Panc1 (cell line): ENCODE results near the gene APOBEC3A. TPM values are rescaled to one million over a fixed set of nuclear protein-coding genes. Genes with fewer than 3 reads are reported as not detected.

Source experiments
- ATAC-seq: fragments of 200-7000 bp; cut with Tn5 transposase; 2 replicates; pipeline ENCODE4 v1.9.1; 2020; ENCODE audit warnings: mild to moderate bottlenecking, moderate library complexity
- BruUV-seq: library from RNA; stranded (reverse); fragments of 400-500 nt; replicated peaks from 2 replicates; lab custom pipeline; 2021; lab: Mats Ljungman, UMichigan
- CTCF ChIA-PET: fragments of 300-600 bp; sonication (Branson Sonifier 250); formaldehyde crosslinking; loops from one replicate; lab custom pipeline; 2022; ENCODE audit warnings: antibody characterized with exemption; lab: Charles Lee
- POLR2A ChIA-PET: fragments of 300-600 bp; sonication (Branson Sonifier 250); formaldehyde crosslinking; loops from one replicate; lab custom pipeline; 2022; ENCODE audit warnings: antibody characterized with exemption; lab: Charles Lee
- DNase-seq: peaks from one replicate; pipeline ENCODE4 v3.0.0-alpha.2; 2010; ENCODE audit warnings: low read depth, low spot score
- H3K27ac ChIP-seq: 2 replicates; pipeline ENCODE4 v1.5.1; 2011; ENCODE audit warnings: mild to moderate bottlenecking, low read length, inconsistent platforms
- H3K27me3 ChIP-seq: fragments of 200-500 bp; sonication (Bioruptor generic); 2 replicates; pipeline ENCODE4 v1.6.0; 2014; ENCODE audit warnings: low read length, inconsistent platforms; ENCODE audit not compliant: control insufficient read depth, insufficient read depth
- H3K36me3 ChIP-seq: fragments of 200-500 bp; sonication (Bioruptor generic); 2 replicates; pipeline ENCODE4 v1.5.1; 2014; ENCODE audit warnings: inconsistent platforms, mild to moderate bottlenecking, low read length, moderate library complexity; ENCODE audit not compliant: control insufficient read depth, insufficient read depth
- H3K4me1 ChIP-seq: 2 replicates; pipeline ENCODE4 v1.5.1; 2011; ENCODE audit warnings: inconsistent platforms, mild to moderate bottlenecking, low read length, moderate library complexity; ENCODE audit not compliant: control insufficient read depth, insufficient read depth
- H3K4me3 ChIP-seq, 2 experiments: 2 replicates each; pipeline ENCODE4 v1.5.1; 2011 to 2012; ENCODE audit warnings: low read depth in 2 of 2, low read length in 2 of 2, mild to moderate bottlenecking in 2 of 2, inconsistent platforms in 1 of 2, moderate library complexity in 1 of 2
- H3K9me3 ChIP-seq: fragments of 200-500 bp; sonication (Bioruptor generic); 2 replicates; pipeline ENCODE4 v1.5.1; 2014; ENCODE audit warnings: low read depth, mild to moderate bottlenecking, inconsistent platforms, low read length, moderate library complexity; ENCODE audit not compliant: control insufficient read depth, insufficient read depth
- CTCF ChIP-seq: fragments of 450-650 bp; IDR thresholded peaks from 2 replicates; pipeline ENCODE4 v1.5.1; 2017; ENCODE audit warnings: mild to moderate bottlenecking
- POLR2AphosphoS5 ChIP-seq: IDR thresholded peaks from 2 replicates; pipeline ENCODE4 v1.6.1; 2012; ENCODE audit warnings: mild to moderate bottlenecking, low read depth, low read length, moderate library complexity
- SIN3A ChIP-seq: IDR thresholded peaks from 2 replicates; pipeline ENCODE4 v1.6.1; 2012; ENCODE audit warnings: low read depth, mild to moderate bottlenecking, low read length, moderate library complexity, borderline replicate concordance; ENCODE audit not compliant: insufficient read depth
- TCF7L2 ChIP-seq: IDR thresholded peaks from 2 replicates; pipeline ENCODE4 v1.6.1; 2011; ENCODE audit warnings: mild to moderate bottlenecking, low read depth, low read length, inconsistent platforms
- in situ Hi-C: cut with HindIII; loops from 2 replicates; pipeline ENCODE4 v1.10.0; 2016; ENCODE audit warnings: low sequenced_read_pairs, low pct_unique_long_range_greater_than_20kb
- intact Hi-C: fragments of 100-400 bp; cut with micrococcal nuclease; formaldehyde crosslinking; loops from one replicate; pipeline ENCODE4 v1.10.0; 2022; ENCODE audit not compliant: unreplicated experiment
- total RNA-seq: library from RNA; stranded (reverse); gene quantifications from one replicate; pipeline ENCODE4 v1.2.1, GENCODE V29; 2021; ENCODE audit not compliant: unreplicated experiment
- TF ChIP-seq, protein P1 (sequence below), 2 experiments: IDR thresholded peaks; 2 replicates each; pipeline ENCODE4 v1.6.1; 2011 to 2012; ENCODE audit warnings: low read depth in 2 of 2, control low read depth in 1 of 2, low read length in 1 of 2, mild to moderate bottlenecking in 1 of 2, moderate library complexity in 1 of 2; ENCODE audit not compliant: insufficient read depth in 1 of 2

The APOBEC3A gene
- total RNA-seq, 1 experiment from 2014 or later, result not detected

DNA sequence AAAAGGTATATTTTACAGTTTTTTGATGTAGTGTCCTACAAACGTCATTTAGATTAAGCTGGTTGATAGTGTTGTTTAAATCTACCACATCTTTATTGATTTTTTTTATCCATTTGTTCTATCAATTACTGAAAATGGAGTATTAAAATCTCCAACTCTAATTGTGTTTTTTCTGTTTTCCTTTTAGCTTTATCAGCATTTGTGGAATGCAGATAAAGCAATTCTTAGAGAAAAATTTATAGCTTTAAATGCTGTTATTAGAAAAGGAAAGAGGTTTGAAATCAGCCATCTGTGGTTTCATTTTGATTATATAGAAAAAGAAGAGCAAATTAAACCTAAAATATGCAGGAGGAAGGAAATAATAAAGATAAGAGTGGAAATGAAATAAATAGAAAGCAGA is 46.0 kb upstream of the APOBEC3A start:
- ChIA-PET CTCF (no interaction called here), POLR2A (no interaction called here)
- intact Hi-C loops, result no loop called here
- in situ Hi-C loops, result no loop called here
- no peaks in the 10 kb centered on the region for H3K4me1 ChIP-seq
- H3K36me3 ChIP-seq, result no peaks in the 10 kb centered on the region
- no peaks in the 10 kb centered on the region for H3K9me3 ChIP-seq
- H3K4me3 ChIP-seq, result no peak overlapping the region
- DNase-seq (no peak), ATAC-seq (no peak)
- no TSS peak for BruUV-seq
- H3K27ac ChIP-seq, result no peak overlapping the region
- H3K27me3 ChIP-seq, result no peaks in the 10 kb centered on the region
- TF ChIP-seq, protein P1, sequence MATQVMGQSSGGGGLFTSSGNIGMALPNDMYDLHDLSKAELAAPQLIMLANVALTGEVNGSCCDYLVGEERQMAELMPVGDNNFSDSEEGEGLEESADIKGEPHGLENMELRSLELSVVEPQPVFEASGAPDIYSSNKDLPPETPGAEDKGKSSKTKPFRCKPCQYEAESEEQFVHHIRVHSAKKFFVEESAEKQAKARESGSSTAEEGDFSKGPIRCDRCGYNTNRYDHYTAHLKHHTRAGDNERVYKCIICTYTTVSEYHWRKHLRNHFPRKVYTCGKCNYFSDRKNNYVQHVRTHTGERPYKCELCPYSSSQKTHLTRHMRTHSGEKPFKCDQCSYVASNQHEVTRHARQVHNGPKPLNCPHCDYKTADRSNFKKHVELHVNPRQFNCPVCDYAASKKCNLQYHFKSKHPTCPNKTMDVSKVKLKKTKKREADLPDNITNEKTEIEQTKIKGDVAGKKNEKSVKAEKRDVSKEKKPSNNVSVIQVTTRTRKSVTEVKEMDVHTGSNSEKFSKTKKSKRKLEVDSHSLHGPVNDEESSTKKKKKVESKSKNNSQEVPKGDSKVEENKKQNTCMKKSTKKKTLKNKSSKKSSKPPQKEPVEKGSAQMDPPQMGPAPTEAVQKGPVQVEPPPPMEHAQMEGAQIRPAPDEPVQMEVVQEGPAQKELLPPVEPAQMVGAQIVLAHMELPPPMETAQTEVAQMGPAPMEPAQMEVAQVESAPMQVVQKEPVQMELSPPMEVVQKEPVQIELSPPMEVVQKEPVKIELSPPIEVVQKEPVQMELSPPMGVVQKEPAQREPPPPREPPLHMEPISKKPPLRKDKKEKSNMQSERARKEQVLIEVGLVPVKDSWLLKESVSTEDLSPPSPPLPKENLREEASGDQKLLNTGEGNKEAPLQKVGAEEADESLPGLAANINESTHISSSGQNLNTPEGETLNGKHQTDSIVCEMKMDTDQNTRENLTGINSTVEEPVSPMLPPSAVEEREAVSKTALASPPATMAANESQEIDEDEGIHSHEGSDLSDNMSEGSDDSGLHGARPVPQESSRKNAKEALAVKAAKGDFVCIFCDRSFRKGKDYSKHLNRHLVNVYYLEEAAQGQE (IDR thresholded peaks at IDR 0.05; ENCODE audit: insufficient read depth in 1 of 2, low read depth in 2 of 2, low read length in 1 of 2), result no peak
- no peak for TF ChIP-seq CTCF
- TF ChIP-seq TCF7L2, result no peak
- no peak for TF ChIP-seq SIN3A
- TF ChIP-seq POLR2AphosphoS5, result no peak

GRCh38 chr22:38919631-38920190 is 37.7 kb upstream of the APOBEC3A start:
- intact Hi-C loops (loop anchor here (10.0 kb wide), 1 partner anchor 45 kb away; the partner anchor contains the start of gene CBX6), in situ Hi-C loops (no loop called here)
- Histone ChIP-seq H3K36me3 (no peaks in the 10 kb centered on the region), H3K27me3 (no peaks in the 10 kb centered on the region), H3K4me1 (peaks cover 9% of the 10 kb centered on the region), H3K27ac (no peak overlapping the region), H3K4me3 (no peak overlapping the region), H3K9me3 (no peaks in the 10 kb centered on the region)
- BruUV-seq, result no TSS peak
- ATAC-seq (no peak), DNase-seq (no peak)
- TF ChIP-seq CTCF, result no peak
- no peak for TF ChIP-seq SIN3A
- no peak for TF ChIP-seq POLR2AphosphoS5
- TF ChIP-seq, protein P1 (IDR thresholded peaks at IDR 0.05; ENCODE audit: insufficient read depth in 1 of 2, low read depth in 2 of 2, low read length in 1 of 2), result no peak
- TF ChIP-seq TCF7L2, result no peak
- CTCF ChIA-PET, result no interaction called here
- POLR2A ChIA-PET, result no interaction called here
